GM12892 (cell line): ENCODE measurements around the gene TMEM184A.

Experiments used
- DNase-seq: peaks from one replicate; pipeline ENCODE4 v3.0.0; 2011; ENCODE audit not compliant: insufficient read length
- FAIRE-seq: peaks from 2 replicates; lab custom pipeline; 2011; peaks lifted over from hg19 to GRCh38; lab: Jason Lieb, UNC
- POLR2A ChIP-seq: IDR thresholded peaks from 2 replicates; pipeline ENCODE4 v1.6.1; 2011; ENCODE audit warnings: low read depth, low read length, control low read depth
- POLR2AphosphoS5 ChIP-seq: IDR thresholded peaks from 2 replicates; pipeline ENCODE4 v1.6.1; 2011; ENCODE audit warnings: low read depth, low read length, control low read depth
- TAF1 ChIP-seq: IDR thresholded peaks from 2 replicates; pipeline ENCODE4 v1.6.1; 2011; ENCODE audit warnings: low read depth, mild to moderate bottlenecking, control low read depth, low read length, borderline replicate concordance

Gene TMEM184A

DNA sequence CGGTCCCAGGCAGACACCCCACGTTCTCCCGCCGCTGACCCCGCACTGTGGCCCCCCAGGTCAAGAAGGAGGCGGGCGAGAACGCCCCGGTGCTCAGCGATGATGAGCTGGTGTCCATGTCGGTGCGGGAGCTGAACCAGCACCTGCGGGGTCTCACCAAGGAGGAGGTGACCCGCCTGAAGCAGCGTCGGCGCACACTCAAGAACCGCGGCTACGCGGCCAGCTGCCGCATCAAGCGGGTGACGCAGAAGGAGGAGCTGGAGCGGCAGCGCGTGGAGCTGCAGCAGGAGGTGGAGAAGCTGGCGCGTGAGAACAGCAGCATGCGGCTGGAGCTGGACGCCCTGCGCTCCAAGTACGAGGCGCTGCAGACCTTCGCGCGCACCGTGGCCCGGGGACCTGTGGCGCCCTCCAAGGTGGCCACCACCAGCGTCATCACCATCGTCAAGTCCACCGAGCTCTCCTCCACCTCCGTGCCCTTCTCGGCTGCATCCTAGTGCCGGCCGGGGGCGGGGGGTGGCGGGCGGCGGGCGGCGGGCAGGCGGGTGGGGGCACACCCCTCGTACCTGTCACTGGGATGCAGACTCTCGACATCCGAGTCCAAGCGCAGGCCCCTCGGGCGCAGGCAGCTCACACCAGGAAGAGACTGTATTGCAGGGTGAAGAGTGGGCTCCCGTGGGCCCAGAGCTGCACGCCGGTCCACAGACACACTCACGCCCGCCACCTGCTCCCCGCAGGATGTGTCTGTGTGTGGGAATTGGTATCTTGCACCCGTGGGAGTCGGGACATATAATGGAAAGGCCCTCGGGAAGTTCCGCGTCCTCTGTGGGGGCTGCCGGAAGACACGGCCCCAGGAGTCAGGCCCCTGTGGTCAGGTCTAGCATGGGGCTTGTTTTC is 15.9 kb downstream of the TMEM184A start:
- FAIRE-seq (no peak), DNase-seq (no peak)
- TF ChIP-seq POLR2A (no peak), POLR2AphosphoS5 (no peak)

DNA sequence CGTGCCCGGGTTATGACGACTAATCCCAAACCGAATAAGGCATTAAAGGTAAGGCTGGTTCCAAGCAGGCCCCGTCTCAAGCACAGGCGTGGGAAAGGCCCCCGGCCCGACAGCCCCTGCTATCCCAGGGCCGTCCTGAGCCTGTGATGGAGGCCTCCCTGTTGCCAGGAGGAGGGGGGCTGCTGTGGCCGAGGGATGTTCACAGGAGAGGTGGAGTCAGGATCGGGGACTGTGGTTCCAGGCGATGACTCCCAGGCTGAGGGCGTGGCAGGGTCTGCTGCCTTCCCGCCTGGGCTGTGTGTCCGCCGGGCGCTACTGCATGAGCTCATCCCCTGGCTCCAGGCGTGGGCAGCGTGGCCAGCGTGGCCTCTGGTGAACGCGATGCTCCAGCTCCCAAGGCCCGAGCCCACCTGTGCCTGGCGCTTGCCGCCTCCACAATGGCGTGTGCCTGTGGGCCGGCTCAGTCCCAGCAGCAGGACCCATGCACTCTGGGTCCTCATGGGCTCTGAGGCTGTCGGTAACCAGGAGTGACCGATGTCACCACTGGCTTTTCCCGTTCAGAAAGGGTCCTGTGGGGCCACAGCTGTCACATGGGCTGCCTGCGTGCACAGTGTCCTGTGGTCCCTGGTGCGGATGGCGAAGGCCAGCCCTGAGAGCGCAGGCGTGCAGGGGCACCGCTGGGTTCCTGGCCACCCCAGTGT is 16.7 kb downstream of the TMEM184A start:
- TF ChIP-seq TAF1 = no peak
- no peak for TF ChIP-seq POLR2AphosphoS5
- TF ChIP-seq POLR2A = no peak; the same call in 1 of the 2 replicates
- FAIRE-seq (no peak), DNase-seq (no peak)

DNA sequence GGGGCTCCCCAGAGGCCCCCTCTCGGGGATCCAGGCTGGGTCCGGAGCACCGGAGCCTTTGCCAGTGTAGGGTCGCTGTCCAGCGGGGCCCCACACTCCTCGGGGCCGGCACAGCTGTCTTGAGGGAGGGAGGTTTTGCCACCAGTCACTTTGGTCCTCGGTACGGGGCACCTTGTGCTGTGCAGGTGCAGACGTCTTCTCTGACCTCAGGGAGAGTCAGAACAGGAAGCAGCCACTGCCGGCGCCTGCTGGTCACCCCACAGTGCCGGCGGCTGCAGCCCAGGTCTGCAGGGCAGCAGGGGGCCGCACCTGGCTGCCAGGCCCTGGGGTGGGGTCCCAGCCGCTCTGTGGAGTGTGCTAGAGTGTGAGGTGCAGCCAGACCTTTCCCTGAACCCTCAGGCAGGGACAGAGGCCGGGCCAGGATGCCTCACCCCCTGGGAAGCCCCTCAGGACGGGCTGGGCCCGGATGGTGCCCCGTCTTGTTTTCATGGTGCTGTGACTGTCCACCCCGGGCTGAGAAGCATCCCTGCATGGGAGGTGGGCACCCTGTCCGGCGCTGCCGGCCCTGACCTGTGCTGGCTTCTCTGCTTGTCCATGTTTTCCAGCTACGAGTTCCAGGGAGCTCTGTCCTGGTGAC is 17.3 kb downstream of the TMEM184A start:
- DNase-seq = no peak
- FAIRE-seq = no peak
- TF ChIP-seq POLR2AphosphoS5 (no peak), TAF1 (no peak), POLR2A (no peak)

DNA sequence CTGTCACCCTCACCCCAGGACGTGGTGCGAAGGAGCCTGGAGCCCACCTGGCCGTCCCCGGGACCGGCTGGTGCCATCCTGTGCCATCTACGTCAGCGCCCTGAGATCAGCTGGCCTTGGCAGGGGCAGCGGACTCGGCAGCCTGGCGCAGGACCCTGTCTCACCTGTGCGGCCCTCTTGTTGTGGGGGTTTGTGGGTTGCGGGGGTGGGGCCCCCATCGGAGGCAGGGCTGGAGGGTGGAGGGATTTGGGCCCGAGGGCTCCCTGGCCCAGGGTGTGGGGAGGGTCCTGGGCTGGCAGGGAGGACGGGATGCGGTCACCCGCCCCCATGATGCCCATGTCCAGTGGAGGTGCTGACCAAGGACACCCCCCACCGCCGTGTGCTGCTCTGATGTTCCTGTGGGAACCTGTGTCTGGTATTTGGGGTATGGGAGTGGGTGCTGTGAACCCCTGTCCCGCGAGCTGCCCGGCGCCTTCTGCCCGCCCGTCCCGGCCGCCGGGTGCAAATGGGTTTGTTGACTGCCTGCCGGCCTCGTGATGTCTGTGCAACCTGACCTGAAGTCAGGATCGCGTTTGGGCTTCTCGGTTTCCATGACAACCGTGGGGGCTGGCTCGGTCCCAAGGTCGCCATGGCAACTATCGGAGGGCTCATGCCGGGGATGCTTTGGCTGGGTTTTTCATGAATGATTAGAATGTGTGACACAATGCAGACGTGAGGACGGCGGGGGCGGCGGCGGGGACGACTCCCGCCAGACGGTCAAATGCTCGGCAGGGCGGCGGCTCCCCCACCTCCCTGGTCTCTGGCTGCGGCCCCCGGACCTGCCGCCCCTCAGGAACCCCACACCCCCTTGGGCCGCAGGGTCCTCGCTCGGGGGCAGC is 18.2 kb downstream of the TMEM184A start:
- DNase-seq = no peak
- TF ChIP-seq TAF1 (no peak), POLR2A (no peak), POLR2AphosphoS5 (no peak)
- FAIRE-seq = no peak

DNA sequence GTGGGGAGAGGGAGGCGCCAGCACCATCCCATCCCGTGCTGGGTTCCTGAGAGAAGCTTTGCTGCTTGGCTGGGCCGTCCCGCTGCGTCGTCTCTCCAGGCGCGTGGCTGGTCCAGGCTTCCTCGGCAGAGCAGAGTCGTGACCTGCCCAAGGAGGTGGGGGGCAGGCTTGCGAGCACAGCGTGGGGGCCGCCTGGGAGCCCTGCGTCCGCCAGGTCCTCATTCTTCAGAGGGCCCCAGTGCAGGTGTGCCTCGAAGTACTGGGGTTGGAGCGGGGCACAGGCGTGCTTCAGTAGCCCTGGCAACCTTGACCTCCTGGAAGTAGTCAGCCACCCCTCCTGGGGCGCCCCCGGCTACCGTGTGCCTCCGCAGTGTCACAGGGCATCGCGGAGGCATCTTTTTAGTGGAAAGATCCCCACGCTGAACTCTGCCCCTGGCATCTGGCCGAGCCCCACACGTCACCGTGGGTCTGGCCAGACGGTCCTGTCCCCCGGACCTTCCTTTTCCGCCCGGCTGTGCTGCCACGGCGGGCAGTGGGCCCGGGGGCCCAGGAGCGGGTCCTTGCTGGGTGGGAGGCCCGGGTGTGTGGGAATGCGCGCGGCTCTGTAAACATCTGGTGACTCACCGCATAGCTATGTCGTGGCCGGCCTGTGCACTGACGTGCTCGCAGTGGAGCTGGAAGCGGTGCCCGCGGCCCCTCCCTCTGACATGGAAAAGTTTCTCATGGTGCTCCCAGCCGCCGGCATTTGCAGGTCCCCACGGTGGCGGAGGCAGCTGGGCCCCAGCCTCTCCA is 19.1 kb downstream of the TMEM184A start:
- no peak for DNase-seq
- no peak for FAIRE-seq
- TF ChIP-seq TAF1 = no peak
- no peak for TF ChIP-seq POLR2A
- TF ChIP-seq POLR2AphosphoS5 = no peak

DNA sequence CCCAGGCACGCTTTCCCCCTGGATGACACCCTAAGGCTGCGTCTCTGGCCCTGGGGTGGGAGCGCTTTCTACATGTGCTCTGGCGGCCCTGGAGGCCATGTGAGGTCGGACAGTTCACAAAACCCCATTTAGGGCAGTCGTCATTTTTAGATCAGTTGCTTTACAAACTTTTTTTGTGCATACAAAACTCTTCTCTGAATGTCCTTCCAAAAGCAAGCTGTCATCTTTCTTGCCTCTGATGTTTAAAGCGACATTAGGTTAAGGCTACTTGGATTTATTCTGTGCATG is 19.6 kb downstream of the TMEM184A start:
- DNase-seq (no peak), FAIRE-seq (no peak)
- no peak for TF ChIP-seq TAF1
- no peak for TF ChIP-seq POLR2A
- no peak for TF ChIP-seq POLR2AphosphoS5

DNA sequence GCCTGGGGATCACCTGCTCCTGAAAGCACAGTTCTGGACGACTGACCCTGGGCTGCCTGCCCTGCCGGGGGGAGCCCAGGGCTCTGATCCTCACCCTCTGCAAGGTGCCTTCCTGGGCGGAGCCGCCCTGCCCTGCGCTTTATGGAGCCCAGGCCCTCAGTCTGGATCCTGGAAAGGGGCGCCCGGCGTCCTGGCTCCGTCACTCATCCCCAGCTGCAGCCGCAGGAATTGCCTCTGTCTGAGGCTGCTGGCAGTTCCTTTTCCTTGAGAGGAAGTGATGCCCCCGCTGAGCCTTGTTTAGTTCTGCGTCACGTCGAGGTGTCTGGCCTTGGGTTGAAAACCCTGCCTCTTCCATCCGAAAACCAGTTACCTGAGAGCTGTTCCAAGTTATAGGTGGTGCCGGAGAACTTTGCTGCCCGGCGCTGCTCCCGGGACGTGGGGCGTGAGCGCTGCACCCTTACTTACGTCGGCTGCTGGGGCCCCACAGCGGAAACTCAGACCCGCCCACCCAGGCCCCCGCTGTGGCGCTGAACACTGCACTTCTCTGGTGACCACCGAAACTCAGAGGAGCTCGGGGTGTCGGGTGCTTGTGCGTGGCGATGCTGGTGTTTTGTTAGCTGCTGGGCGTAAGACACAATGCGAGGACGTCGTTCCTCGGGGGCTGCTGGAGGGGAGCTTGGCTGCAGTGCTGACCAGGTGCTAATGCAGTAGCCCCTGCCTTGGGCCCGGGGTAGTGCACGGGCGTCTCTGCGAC is 20.1 kb downstream of the TMEM184A start:
- TF ChIP-seq TAF1 (no peak), POLR2AphosphoS5 (no peak), POLR2A (no peak)
- DNase-seq (no peak), FAIRE-seq (no peak)

DNA sequence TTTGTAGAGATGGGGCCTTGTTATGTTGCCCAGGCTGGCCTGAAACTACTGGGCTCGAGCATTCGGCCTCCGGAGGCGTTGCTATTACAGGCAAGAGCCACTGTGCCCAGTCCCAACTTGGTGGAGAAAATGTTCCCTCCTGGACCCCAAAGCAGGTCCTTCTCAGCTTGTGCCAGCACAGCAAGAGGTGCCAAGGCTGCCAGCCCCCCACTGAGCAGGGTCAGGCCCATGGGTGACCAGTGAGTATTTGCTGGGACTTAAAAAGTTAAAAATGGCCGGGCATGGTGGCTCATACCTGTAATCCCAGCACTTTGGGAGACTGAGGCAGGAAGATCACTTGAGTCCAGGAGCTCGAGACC is 20.9 kb downstream of the TMEM184A start:
- DNase-seq (no peak), FAIRE-seq (no peak)
- TF ChIP-seq POLR2AphosphoS5 (no peak), TAF1 (no peak), POLR2A (no peak)

DNA sequence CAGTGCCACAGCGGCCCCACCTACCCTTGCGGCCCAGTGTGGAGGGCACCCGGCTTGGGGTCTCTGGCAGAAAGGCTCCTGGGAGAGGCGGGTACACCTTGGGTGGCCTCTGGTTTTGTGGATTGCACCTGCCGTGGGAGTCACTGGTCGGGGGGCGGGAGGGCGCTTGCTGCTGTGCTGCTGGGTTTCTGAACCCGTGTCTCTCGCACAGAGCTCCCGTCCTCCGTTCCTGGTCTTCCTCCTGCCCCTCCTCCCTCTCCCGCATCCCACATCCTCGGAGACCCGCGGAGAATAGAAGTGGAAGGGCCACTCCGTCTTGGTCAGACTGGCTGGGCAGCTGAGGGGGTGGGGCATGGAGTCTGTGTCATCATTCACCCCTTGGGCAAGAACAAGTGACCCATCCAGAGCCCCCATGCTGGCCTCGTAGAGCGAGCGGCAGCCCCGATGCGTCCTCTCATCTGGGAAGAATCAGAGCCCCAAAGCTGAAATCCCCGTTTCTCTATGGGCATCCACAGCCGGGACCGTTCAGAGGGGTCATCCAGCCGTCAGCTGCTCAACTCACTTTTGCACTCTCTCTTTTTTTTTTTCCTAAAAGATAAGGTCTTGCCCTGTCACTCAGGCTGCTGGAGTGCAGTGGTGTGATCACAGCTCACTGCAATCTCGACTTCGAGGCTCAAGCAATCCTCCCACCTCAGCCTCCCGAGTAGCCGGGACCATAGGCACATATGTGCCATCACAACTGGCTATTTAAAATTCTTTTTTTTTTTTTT is 21.5 kb downstream of the TMEM184A start:
- TF ChIP-seq POLR2A (no peak), TAF1 (no peak), POLR2AphosphoS5 (no peak)
- FAIRE-seq = no peak

More for the DNA sequence above, 21.5 kb downstream of the TMEM184A start:
- DNase-seq = no peak
